Heart right ventricle (tissue), 16 donors: ENCODE data around the gene NTRK1. TPM values are rescaled to one million over a fixed set of nuclear protein-coding genes. Genes with fewer than 3 reads are reported as not detected.

Experiments
- ATAC-seq, 8 donors: fragments of 200-7000 bp; cut with Tn5 transposase; one replicate each; pipeline ENCODE4 v1.9.1; 2020; ENCODE audit warnings: mild to moderate bottlenecking in 8 of 8, moderate library complexity in 8 of 8, moderate number of reproducible peaks in 1 of 8
- DNase-seq, 2 donors: peaks; one replicate each; pipeline ENCODE4 v3.0.0-alpha.2; 2020
- H3K27ac ChIP-seq, 10 donors: fragments of 200-600 bp; sonication (generic) in 2 of 10; one replicate each; pipeline versions ENCODE4 v1.5.0 to v1.8.0; 2020 to 2022; ENCODE audit warnings: mild to moderate bottlenecking in 3 of 10
- H3K27me3 ChIP-seq, 7 donors: fragments of 200-600 bp; one replicate each; pipeline ENCODE4 v1.8.0; 2021 to 2022; ENCODE audit warnings: mild to moderate bottlenecking in 2 of 7
- H3K36me3 ChIP-seq, 9 donors: fragments of 200-600 bp; sonication (generic) in 1 of 9; one replicate each; pipeline versions ENCODE4 v1.5.0 to v1.8.0; 2020 to 2022; ENCODE audit warnings: mild to moderate bottlenecking in 2 of 9
- H3K4me1 ChIP-seq, 9 donors: fragments of 200-600 bp; sonication (generic) in 1 of 9; one replicate each; pipeline versions ENCODE4 v1.5.0 to v1.8.0; 2020 to 2022; ENCODE audit warnings: mild to moderate bottlenecking in 4 of 9
- H3K4me3 ChIP-seq, 10 donors: fragments of 200-600 bp; sonication (generic) in 2 of 10; one replicate each; pipeline versions ENCODE4 v1.5.0 to v1.8.0; 2020 to 2022; ENCODE audit warnings: mild to moderate bottlenecking in 7 of 10, moderate library complexity in 2 of 10
- H3K9me3 ChIP-seq, 11 donors: fragments of 200-600 bp in 10 of 11; sonication (generic) in 2 of 11; one replicate each; pipeline versions ENCODE4 v1.5.0 to v1.8.0; 2013 to 2022; ENCODE audit warnings: mild to moderate bottlenecking in 2 of 11, control low read depth in 1 of 11, moderate library complexity in 1 of 11
- CTCF ChIP-seq, 9 donors: fragments of 200-600 bp; sonication (generic) in 2 of 9; IDR thresholded peaks; one replicate each; pipeline versions ENCODE4 v1.5.0 to v1.8.0; 2021 to 2022; ENCODE audit warnings: antibody characterized with exemption in 9 of 9, mild to moderate bottlenecking in 5 of 9, moderate library complexity in 1 of 9
- WGBS, 2 donors: extraction: QIAGEN DNeasy Blood & Tissue Kit; methylation state at CpG; one replicate each; pipeline ENCODE4 v1.1.7; 2013; ENCODE audit warnings: inconsistent platforms in 1 of 2; 5-methylcytosine and 5-hydroxymethylcytosine counted together
- intact Hi-C, 10 donors: fragments of 100-400 bp; cut with DNase I; formaldehyde crosslinking; loops; one replicate each; pipeline versions ENCODE4 v1.11.1 to v1.14.2; 2022
- polyA plus RNA-seq, 2 donors: library from polyadenylated mRNA; stranded (reverse); fragments of 200-250 nt; gene quantifications; one replicate each; pipeline ENCODE4 v1.2.3, GENCODE V29; 2013
- total RNA-seq, 10 donors: library from RNA; stranded (reverse); fragmentation: NEBNext Ultra II Directional in 3 of 10; extraction: Animal tissue kit (Norgen Biotek cat#: 25700) in 3 of 10; gene quantifications; one replicate each; pipeline versions ENCODE4 v1.2.1 to v1.2.4, GENCODE V29; 2021 to 2023
- donor health status: Arrhythmogenic right ventricular cardiomyopathy.
- donor health status: ischemic (EF 13 %, LVEDD 7.1; RV severe dilation, severe dysfunction).
- donor health status: healthy with polysubstance abuse.
- donor health status: DM: no; HTN: yes; CAD: no.
- donor health status: DM: no; HTN: no; CAD: no.
- donor health status: ischemic (EF 25% LVEDD 6.9; RV normal size, moderate dysfunction).
- donor health status: ischemic (EF 25% LVEDD 5.7; RV mildly dilated, moderate dysfunction).
- donor health status: healthy.
- donor health status: DM: yes; HTN: yes; CAD: no.
- donor health status: Ischemic cardiomyopathy.
- donor health status: ischemic (EF 35%, LVEDD 5.7; RV mildly dilated, moderate dysfunction).
- donor health status: nonischemic (EF 11% LVEDD 7.7; RV severe dilation, severe dysfunction).
- donor health status: DM: yes; HTN: yes; CAD: no.
- donor health status: PGD.
- donor health status: ischemic (EF 29% LVEDD 5.4; RV normal size, mild dysfunction).
- donor health status: nonischemic (EF 23%, LVEDD 6.1; RV moderate dilation, normal function).

NTRK1 gene
- total and polyA plus RNA-seq, 12 donors: 0.15 to 3.7 (median 0.69) TPM

DNA sequence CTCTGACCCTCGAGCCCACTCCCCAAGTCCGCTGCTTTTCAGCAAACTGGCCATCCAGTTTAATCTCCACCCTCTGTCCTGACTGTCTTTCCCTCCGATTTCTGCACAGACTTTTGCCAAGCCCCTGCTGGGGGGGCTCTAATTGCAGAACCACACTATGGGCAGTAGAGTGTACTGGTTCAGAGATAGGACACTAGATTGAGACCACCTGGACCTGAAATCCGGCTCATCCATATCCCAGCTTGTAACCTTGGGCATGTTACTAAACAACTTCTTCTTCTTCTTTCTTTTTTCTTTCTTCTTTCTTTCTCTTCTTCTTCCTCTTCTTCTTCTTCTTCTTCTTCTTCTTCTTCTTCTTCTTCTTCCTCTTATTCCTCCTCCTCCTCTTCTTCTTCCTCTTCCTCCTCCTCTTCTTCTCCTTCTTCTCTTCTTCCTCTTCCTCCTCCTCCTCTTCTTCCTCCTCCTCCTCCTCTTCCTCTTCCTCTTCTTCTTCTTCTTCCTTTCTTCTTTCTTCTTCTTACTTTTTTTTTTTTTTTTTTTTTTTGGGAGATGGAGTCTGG is 67.5 kb downstream of the NTRK1 start:
- WGBS, 2 donors: 13 to 20% methylated on average over 4 of the region's 4 CpGs
- Histone ChIP-seq H3K36me3 (no peaks in the 10 kb centered on the region), H3K9me3 (no peaks in the 10 kb centered on the region), H3K4me3 (peak overlapping the region in 7 of 10 donors; percentile 14 to 48 (median 33)), H3K27ac (no peak overlapping the region), H3K4me1 (peaks cover 10 to 37% (median 29%) of the 10 kb centered on the region in 9 donors), H3K27me3 (peaks cover 20 to 71% (median 60%) of the 10 kb centered on the region in 7 donors)
- DNase-seq: no peak
- TF ChIP-seq CTCF (IDR thresholded peaks at IDR 0.05): no peak
- ATAC-seq: no peak
- intact Hi-C loops: loop anchor here in 6 of 10 donors (5.0 to 10.0 kb wide), 9 partner anchors 36 to 243 kb away; partner anchors contain the start of genes ISG20L2 (in 1 of the 6), METTL25B (in 1 of the 6) and PEAR1 (in 1 of the 6)

DNA sequence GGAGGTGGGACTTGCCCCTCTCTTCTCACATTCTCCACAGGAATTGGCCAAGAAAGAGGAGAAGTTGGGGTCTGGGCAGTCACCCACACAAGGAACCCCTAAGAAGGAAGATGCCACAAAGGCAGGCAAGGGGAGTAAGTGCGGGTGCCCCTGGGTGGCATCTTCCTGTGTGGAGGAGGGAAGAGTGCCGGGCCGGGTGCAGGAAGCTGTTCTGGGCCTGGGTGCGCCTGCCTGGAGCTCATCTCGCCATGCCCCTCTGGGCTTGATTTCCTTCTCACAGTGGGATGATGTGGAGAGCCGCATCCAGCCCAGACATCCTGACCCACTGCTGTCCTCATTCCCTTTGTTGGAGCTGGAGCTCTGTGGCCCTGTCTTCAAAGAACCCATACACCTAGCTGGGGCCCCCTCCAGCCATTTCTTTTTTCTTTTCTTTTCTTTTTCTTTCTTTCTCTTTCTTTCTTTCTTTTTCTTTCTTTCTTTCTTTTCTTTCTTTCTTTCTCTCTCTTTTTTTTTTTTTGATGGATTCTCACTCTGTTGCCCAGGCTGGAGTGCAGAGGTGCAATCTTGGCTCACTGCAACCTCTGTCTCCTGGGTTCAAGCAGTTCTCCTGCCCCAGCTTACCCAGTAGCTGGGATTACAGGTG is 69.1 kb downstream of the NTRK1 start:
- intact Hi-C loops: loop anchor here in 6 of 10 donors (5.0 to 10.0 kb wide), 9 partner anchors 37 to 245 kb away; partner anchors contain the start of genes ISG20L2 (in 1 of the 6), METTL25B (in 1 of the 6) and PEAR1 (in 1 of the 6)
- 53 to 57% methylated on average over 6 of the region's 6 CpGs for WGBS, 2 donors
- TF ChIP-seq CTCF (IDR thresholded peaks at IDR 0.05): no peak
- H3K4me3 ChIP-seq: no peak overlapping the region
- H3K4me1 ChIP-seq: peaks cover 0 to 26% (median 17%) of the 10 kb centered on the region in 9 donors
- no peaks in the 10 kb centered on the region for H3K9me3 ChIP-seq
- no peak overlapping the region for H3K27ac ChIP-seq
- H3K27me3 ChIP-seq: peaks cover 7 to 55% (median 44%) of the 10 kb centered on the region in 7 donors
- ATAC-seq: no peak
- DNase-seq: no peak
- H3K36me3 ChIP-seq: peaks cover 0 to 7% (median 0%) of the 10 kb centered on the region in 9 donors

- TF ChIP-seq CTCF (IDR thresholded peaks at IDR 0.05): no peak
- peaks cover under 1 to 47% (median 37%) of the 10 kb centered on the region in 7 donors for H3K27me3 ChIP-seq
- no peak for ATAC-seq
- no peak overlapping the region for H3K4me3 ChIP-seq
- peaks cover 0 to 15% (median 0%) of the 10 kb centered on the region in 9 donors for H3K36me3 ChIP-seq
- no peak overlapping the region for H3K27ac ChIP-seq
- no peak for DNase-seq
- no peaks in the 10 kb centered on the region for H3K9me3 ChIP-seq
- WGBS, 2 donors: 53 to 62% methylated on average over 4 of the region's 4 CpGs
- intact Hi-C loops: no loop called here
- peaks cover 0 to 26% (median 17%) of the 10 kb centered on the region in 9 donors for H3K4me1 ChIP-seq
Measured at GRCh38 chr1:156930483-156930882, 69.8 kb downstream of the NTRK1 start.

Other genes starting within 250 kb of the NTRK1 start
- gene HAPLN2, start 241.4 kb upstream of the NTRK1 start, total RNA-seq: 1 to 10 TPM in 3 of 10 donors, under 1 TPM in 6, not detected in 1; 0.24 to 1.7 (median 0.77) TPM
- 1 to 10 TPM; 3.0 to 6.3 TPM for gene HAPLN2, start 241.4 kb upstream of the NTRK1 start, polyA plus RNA-seq
- under 1 TPM in 6 of 10 donors, not detected in 4; 0.14 to 0.52 (median 0.24) TPM for gene BCAN, start 218.7 kb upstream of the NTRK1 start, total RNA-seq
- gene BCAN, start 218.7 kb upstream of the NTRK1 start, polyA plus RNA-seq: under 1 TPM; 0.20 to 0.29 TPM
- 100 to 1,000 TPM in 9 of 10 donors, 10 to 100 TPM in 1; 84.6 to 389 (median 196) TPM for gene NES, start 183.5 kb upstream of the NTRK1 start, total RNA-seq
- 100 to 1,000 TPM in 1 of 2 donors, 10 to 100 TPM in 1; 46.8 to 116 TPM for gene NES, start 183.5 kb upstream of the NTRK1 start, polyA plus RNA-seq
- 1 to 10 TPM in 4 of 10 donors, under 1 TPM in 5, not detected in 1; 0.25 to 2.7 (median 0.64) TPM for gene CRABP2, start 155.3 kb upstream of the NTRK1 start, total RNA-seq
- gene CRABP2, start 155.3 kb upstream of the NTRK1 start, polyA plus RNA-seq: 1 to 10 TPM; 1.5 to 1.8 TPM
- 10 to 100 TPM; 12.8 to 18.8 (median 15.2) TPM for gene METTL25B, start 132.4 kb upstream of the NTRK1 start, total RNA-seq
- gene METTL25B, start 132.4 kb upstream of the NTRK1 start, polyA plus RNA-seq: 10 to 100 TPM; 17.0 to 45.2 TPM
- gene ISG20L2, start 132.1 kb upstream of the NTRK1 start, total RNA-seq: 10 to 100 TPM; 10.5 to 17.5 (median 15.2) TPM
- gene ISG20L2, start 132.1 kb upstream of the NTRK1 start, polyA plus RNA-seq: 10 to 100 TPM in 1 of 2 donors, 1 to 10 TPM in 1; 5.7 to 11.3 TPM
- 100 to 1,000 TPM in 2 of 10 donors, 10 to 100 TPM in 8; 70.3 to 105 (median 86.7) TPM for gene MRPL24, start 119.8 kb upstream of the NTRK1 start, total RNA-seq
- gene MRPL24, start 119.8 kb upstream of the NTRK1 start, polyA plus RNA-seq: 100 to 1,000 TPM; 157 to 250 TPM
- 100 to 1,000 TPM; 135 to 202 (median 148) TPM for gene HDGF, start 109.2 kb upstream of the NTRK1 start, total RNA-seq
- 100 to 1,000 TPM in 1 of 2 donors, 10 to 100 TPM in 1; 69.8 to 126 TPM for gene HDGF, start 109.2 kb upstream of the NTRK1 start, polyA plus RNA-seq
- gene PRCC, start 93.3 kb upstream of the NTRK1 start, total RNA-seq: 10 to 100 TPM; 32.1 to 56.9 (median 44.2) TPM
- 10 to 100 TPM; 40.6 to 53.4 TPM for gene PRCC, start 93.3 kb upstream of the NTRK1 start, polyA plus RNA-seq
- 1 to 10 TPM in 3 of 10 donors, under 1 TPM in 6, not detected in 1; 0.50 to 4.4 (median 0.80) TPM for gene SH2D2A, start 44.0 kb upstream of the NTRK1 start, total RNA-seq
- 1 to 10 TPM in 1 of 2 donors, under 1 TPM in 1; 0.96 to 1.0 TPM for gene SH2D2A, start 44.0 kb upstream of the NTRK1 start, polyA plus RNA-seq
- gene INSRR, start 1.7 kb upstream of the NTRK1 start, total RNA-seq: under 1 TPM; 0.04 to 0.20 (median 0.07) TPM
- gene INSRR, start 1.7 kb upstream of the NTRK1 start, polyA plus RNA-seq: under 1 TPM; 0.01 to 0.80 TPM
- 10 to 100 TPM in 2 of 10 donors, 1 to 10 TPM in 8; 3.8 to 12.4 (median 7.1) TPM for gene PEAR1, start 32.9 kb downstream of the NTRK1 start, total RNA-seq
- 10 to 100 TPM in 1 of 2 donors, 1 to 10 TPM in 1; 6.2 to 13.7 TPM for gene PEAR1, start 32.9 kb downstream of the NTRK1 start, polyA plus RNA-seq
- under 1 TPM in 3 of 10 donors, not detected in 7; 0.15 to 0.38 (median 0.35) TPM for gene LRRC71, start 59.8 kb downstream of the NTRK1 start, total RNA-seq
- gene LRRC71, start 59.8 kb downstream of the NTRK1 start, polyA plus RNA-seq: under 1 TPM; 0.06 to 0.51 TPM
- gene ARHGEF11, start 184.9 kb downstream of the NTRK1 start, total RNA-seq: 10 to 100 TPM; 23.7 to 34.5 (median 28.4) TPM
- 10 to 100 TPM; 10.4 to 13.0 TPM for gene ARHGEF11, start 184.9 kb downstream of the NTRK1 start, polyA plus RNA-seq
- not detected for gene ETV3L, start 238.9 kb downstream of the NTRK1 start, total RNA-seq
- gene ETV3L, start 238.9 kb downstream of the NTRK1 start, polyA plus RNA-seq: not detected